ENCODE data around the gene SELENON.

The SELENON gene

DNA sequence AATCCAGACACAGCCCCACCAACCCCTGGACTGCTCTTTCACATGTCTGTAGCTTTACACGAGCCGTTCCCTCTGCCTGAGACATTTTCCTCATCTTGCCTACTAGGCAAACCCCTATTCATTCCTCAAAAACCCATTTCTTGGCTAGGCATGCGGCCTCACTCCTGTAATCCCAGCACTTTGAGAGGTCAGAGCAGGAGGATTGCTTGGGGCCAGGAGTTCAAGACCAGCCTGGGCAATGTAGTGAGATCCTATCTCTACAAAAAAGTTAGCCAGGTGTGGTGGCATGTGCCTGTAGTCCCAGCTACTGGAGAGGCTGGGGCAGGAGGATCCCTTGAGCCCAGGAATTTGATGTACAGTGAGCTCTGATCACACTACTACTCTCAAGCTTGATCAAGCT lies 64.4 kb downstream of the SELENON start:
- DNase-seq (ENCODE audit: low read depth) = no peak

DNA sequence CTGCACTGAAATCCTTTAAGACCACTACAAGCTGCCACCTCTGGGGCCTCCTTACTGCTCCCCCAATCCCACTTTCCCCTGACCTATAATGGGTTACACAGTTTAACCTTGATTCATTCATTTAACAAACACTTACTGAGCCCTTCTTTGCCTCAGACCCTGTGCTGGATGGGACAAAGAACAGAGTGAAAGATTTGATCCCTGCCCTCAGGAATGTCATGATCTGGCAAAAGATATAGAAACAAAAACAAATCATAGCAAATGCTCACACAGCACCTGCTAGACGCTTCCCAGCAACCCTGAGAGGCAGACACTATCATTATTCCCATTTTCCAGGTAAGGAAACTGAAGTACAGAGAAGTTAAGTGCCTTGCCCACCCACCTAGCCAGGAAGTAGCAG lies 66.3 kb downstream of the SELENON start:
- no peak for DNase-seq (ENCODE audit: low read depth)

- no peak for DNase-seq (ENCODE audit: low read depth)
These were observed 67.4 kb downstream of the SELENON start for GRCh38 chr1:25867210-25867991.
